GM18517 (cell line): ENCODE data around the gene HMG20A.

Experiments
- ATAC-seq: cut with Tn5 transposase; IDR thresholded peaks from one replicate; pipeline ENCODE4 v1.9.1; 2021; ENCODE audit warnings: mild to moderate bottlenecking, moderate library complexity; ENCODE audit not compliant: unreplicated experiment

The HMG20A gene

GRCh38 chr15:77473328-77473727 lies 52.6 kb downstream of the HMG20A start:
- no peak for ATAC-seq

- ATAC-seq = no peak
Measured at GRCh38 chr15:77474310-77474988, 53.8 kb downstream of the HMG20A start.

GRCh38 chr15:77475001-77475400 lies 54.3 kb downstream of the HMG20A start:
- ATAC-seq = no peak

- ATAC-seq = no peak
Measured at GRCh38 chr15:77475898-77476297, 55.2 kb downstream of the HMG20A start.

- no peak for ATAC-seq
Measured at GRCh38 chr15:77476995-77477394, 56.3 kb downstream of the HMG20A start.

- ATAC-seq = no peak
Measured at GRCh38 chr15:77478051-77478450, 57.4 kb downstream of the HMG20A start.

- no peak for ATAC-seq
Measured at GRCh38 chr15:77479015-77479414, 58.3 kb downstream of the HMG20A start.

- ATAC-seq = no peak
Measured at GRCh38 chr15:77480859-77481633, 60.4 kb downstream of the HMG20A start.

GRCh38 chr15:77481670-77482069 lies 61.0 kb downstream of the HMG20A start:
- ATAC-seq = no peak

- no peak for ATAC-seq
Measured at GRCh38 chr15:77482570-77482969, 61.9 kb downstream of the HMG20A start.

- no peak for ATAC-seq
Measured at GRCh38 chr15:77483425-77484140, 62.9 kb downstream of the HMG20A start.

GRCh38 chr15:77484994-77485393 lies 64.3 kb downstream of the HMG20A start:
- ATAC-seq = no peak

GRCh38 chr15:77486542-77487468 lies 66.1 kb downstream of the HMG20A start:
- ATAC-seq = no peak

GRCh38 chr15:77487469-77487842 lies 66.8 kb downstream of the HMG20A start:
- no peak for ATAC-seq

- no peak for ATAC-seq
Measured at GRCh38 chr15:77487888-77488287, 67.2 kb downstream of the HMG20A start.

- ATAC-seq = no peak
Measured at GRCh38 chr15:77489647-77490046, 69.0 kb downstream of the HMG20A start.

- ATAC-seq = no peak
Measured at GRCh38 chr15:77493324-77493907, 72.7 kb downstream of the HMG20A start.

GRCh38 chr15:77494073-77494867 lies 73.6 kb downstream of the HMG20A start:
- ATAC-seq = no peak

GRCh38 chr15:77494964-77495363 lies 74.3 kb downstream of the HMG20A start:
- no peak for ATAC-seq
